ENCODE measurements around the gene NUBP2.

NUBP2 gene

GRCh38 chr16:1791256-1791942 is 8.6 kb downstream of the NUBP2 start:
- no peak overlapping the region for H3K4me3 ChIP-seq (ENCODE audit: low read depth, low read length)
- no peak for TF ChIP-seq CTCF (IDR thresholded peaks at IDR 0.05; ENCODE audit: low read depth, low read length, missing control alignments)
- DNase-seq (ENCODE audit: low read depth) = no peak

- no peak for DNase-seq (ENCODE audit: low read depth)
- TF ChIP-seq CTCF (IDR thresholded peaks at IDR 0.05; ENCODE audit: low read depth, low read length, missing control alignments) = no peak
- H3K4me3 ChIP-seq (ENCODE audit: low read depth, low read length) = no peak overlapping the region
These were observed 9.4 kb downstream of the NUBP2 start for GRCh38 chr16:1791943-1792812.

GRCh38 chr16:1792836-1793577 is 10.2 kb downstream of the NUBP2 start:
- H3K4me3 ChIP-seq (ENCODE audit: low read depth, low read length) = no peak overlapping the region
- TF ChIP-seq CTCF (IDR thresholded peaks at IDR 0.05; ENCODE audit: low read depth, low read length, missing control alignments) = no peak
- DNase-seq (ENCODE audit: low read depth) = no peak

GRCh38 chr16:1793578-1794220 is 10.9 kb downstream of the NUBP2 start, which contains the start of gene IGFALS:
Gene IGFALS (minus strand): TSS chr16:1793705. CDS start chr16:1793652, 53 bp downstream.
- no peak for TF ChIP-seq CTCF (IDR thresholded peaks at IDR 0.05; ENCODE audit: low read depth, low read length, missing control alignments)
- DNase-seq (ENCODE audit: low read depth) = no peak

GRCh38 chr16:1794221-1794871 is 11.6 kb downstream of the NUBP2 start:
- DNase-seq (ENCODE audit: low read depth) = no peak
- no peak overlapping the region for H3K4me3 ChIP-seq (ENCODE audit: low read depth, low read length)
- TF ChIP-seq CTCF (IDR thresholded peaks at IDR 0.05; ENCODE audit: low read depth, low read length, missing control alignments) = no peak

More at GRCh38 chr16:1793578-1794220, 10.9 kb downstream of the NUBP2 start, which contains the start of gene IGFALS:
- H3K4me3 ChIP-seq (ENCODE audit: low read depth, low read length) = no peak within 1 kb of the TSS
